ENCODE measurements around the gene ZNF341.

The ZNF341 gene

DNA sequence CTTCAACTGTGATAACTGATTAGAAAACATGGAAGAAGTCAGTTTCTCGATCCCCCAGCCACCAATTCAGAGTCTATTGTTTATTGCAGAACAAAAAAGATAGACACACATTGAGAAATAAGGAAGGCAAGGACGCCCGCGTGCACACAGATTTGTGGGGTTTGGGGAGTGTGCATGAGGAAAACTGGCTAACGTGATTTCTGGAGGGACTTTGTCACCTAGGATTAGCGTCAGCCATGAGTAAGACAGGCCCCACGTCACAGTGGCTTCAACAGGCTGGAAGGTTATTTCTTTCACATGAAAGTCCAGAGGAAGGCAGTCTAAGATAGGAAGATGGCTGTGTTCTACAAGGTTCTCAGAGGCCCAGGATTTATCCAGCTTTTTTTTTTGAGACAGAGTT lies 7.7 kb downstream of the ZNF341 start:
- Histone ChIP-seq H2AFZ (ENCODE audit: low read depth) (no peak overlapping the region), H3K9ac (no peak overlapping the region), H3K36me3 (ENCODE audit: insufficient read depth) (no peaks in the 10 kb centered on the region), H3K27me3 (ENCODE audit: insufficient read depth, low read depth) (no peaks in the 10 kb centered on the region), H3K27ac (no peak overlapping the region), H3K4me1 (ENCODE audit: low read depth, poor library complexity, severe bottlenecking) (peaks cover 6% of the 10 kb centered on the region), H3K4me2 (no peak overlapping the region), H3K79me2 (ENCODE audit: insufficient read depth, low read depth) (no peaks in the 10 kb centered on the region; the same call in 1 of the 2 replicates), H4K20me1 (ENCODE audit: insufficient read depth) (no peaks in the 10 kb centered on the region), H3K4me3 (IDR thresholded peaks at IDR 0.05; ENCODE audit: insufficient read depth, low read depth, low read length) (no peak overlapping the region)
- TF ChIP-seq, protein P1, sequence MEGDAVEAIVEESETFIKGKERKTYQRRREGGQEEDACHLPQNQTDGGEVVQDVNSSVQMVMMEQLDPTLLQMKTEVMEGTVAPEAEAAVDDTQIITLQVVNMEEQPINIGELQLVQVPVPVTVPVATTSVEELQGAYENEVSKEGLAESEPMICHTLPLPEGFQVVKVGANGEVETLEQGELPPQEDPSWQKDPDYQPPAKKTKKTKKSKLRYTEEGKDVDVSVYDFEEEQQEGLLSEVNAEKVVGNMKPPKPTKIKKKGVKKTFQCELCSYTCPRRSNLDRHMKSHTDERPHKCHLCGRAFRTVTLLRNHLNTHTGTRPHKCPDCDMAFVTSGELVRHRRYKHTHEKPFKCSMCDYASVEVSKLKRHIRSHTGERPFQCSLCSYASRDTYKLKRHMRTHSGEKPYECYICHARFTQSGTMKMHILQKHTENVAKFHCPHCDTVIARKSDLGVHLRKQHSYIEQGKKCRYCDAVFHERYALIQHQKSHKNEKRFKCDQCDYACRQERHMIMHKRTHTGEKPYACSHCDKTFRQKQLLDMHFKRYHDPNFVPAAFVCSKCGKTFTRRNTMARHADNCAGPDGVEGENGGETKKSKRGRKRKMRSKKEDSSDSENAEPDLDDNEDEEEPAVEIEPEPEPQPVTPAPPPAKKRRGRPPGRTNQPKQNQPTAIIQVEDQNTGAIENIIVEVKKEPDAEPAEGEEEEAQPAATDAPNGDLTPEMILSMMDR (conservative IDR thresholded peaks at IDR 0.05; ENCODE audit: low read depth, low read length), result no peak

DNA sequence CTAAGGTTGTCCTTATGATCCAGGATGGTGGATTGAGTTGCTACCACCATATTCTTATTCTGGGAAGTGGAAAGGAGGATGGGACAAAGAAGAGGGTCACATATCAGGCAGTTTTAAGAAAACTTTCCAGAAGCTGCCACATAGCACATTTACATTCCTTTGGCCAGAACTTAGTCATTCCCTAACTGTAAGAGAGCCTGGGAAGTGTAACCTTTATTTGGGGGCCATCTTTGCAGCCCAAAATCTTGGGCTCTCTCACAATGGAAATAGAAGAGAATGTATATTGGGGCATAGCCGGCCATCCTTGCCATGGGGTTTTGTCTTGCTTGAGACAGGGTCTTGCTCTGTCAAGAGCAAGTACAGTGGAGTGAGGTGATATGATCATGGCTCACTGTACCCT lies 8.4 kb downstream of the ZNF341 start:
- no peaks in the 10 kb centered on the region for H4K20me1 ChIP-seq (ENCODE audit: insufficient read depth)
- H3K79me2 ChIP-seq (ENCODE audit: insufficient read depth, low read depth), result no peaks in the 10 kb centered on the region
- H3K27ac ChIP-seq, result no peak overlapping the region
- H3K36me3 ChIP-seq (ENCODE audit: insufficient read depth), result no peaks in the 10 kb centered on the region
- no peak overlapping the region for H3K4me3 ChIP-seq (IDR thresholded peaks at IDR 0.05; ENCODE audit: insufficient read depth, low read depth, low read length)
- H2AFZ ChIP-seq (ENCODE audit: low read depth), result no peak overlapping the region
- no peak overlapping the region for H3K9ac ChIP-seq
- no peak overlapping the region for H3K4me2 ChIP-seq
- H3K27me3 ChIP-seq (ENCODE audit: insufficient read depth, low read depth), result no peaks in the 10 kb centered on the region
- TF ChIP-seq, protein P1 (conservative IDR thresholded peaks at IDR 0.05; ENCODE audit: low read depth, low read length), result no peak
- H3K4me1 ChIP-seq (ENCODE audit: low read depth, poor library complexity, severe bottlenecking), result no peaks in the 10 kb centered on the region

DNA sequence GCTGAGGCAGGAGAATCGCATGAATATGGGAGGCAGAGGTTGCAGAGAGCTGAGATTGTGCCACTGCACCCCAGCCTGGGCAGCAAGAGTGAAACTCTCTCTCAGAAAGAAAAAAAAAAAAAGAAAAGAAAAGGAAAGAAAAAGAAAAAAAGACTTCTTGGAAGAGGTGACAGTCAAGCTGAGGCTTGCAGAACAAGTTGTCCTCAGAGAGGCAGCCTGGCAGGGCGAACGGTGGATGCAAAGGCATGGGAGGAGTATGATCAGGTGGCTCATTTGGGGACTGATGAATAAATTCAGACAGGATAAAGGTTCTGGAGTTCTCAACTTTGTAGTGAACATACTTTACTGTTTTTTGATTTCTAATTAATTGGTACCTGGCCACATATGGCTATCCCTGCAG lies 12.4 kb downstream of the ZNF341 start:
- Histone ChIP-seq H3K36me3 (ENCODE audit: insufficient read depth) (no peaks in the 10 kb centered on the region), H2AFZ (ENCODE audit: low read depth) (no peak overlapping the region), H3K27ac (no peak overlapping the region), H3K4me3 (IDR thresholded peaks at IDR 0.05; ENCODE audit: insufficient read depth, low read depth, low read length) (no peak overlapping the region), H3K4me1 (ENCODE audit: low read depth, poor library complexity, severe bottlenecking) (peaks cover 9% of the 10 kb centered on the region), H3K9ac (no peak overlapping the region), H3K27me3 (ENCODE audit: insufficient read depth, low read depth) (no peaks in the 10 kb centered on the region), H4K20me1 (ENCODE audit: insufficient read depth) (no peaks in the 10 kb centered on the region), H3K4me2 (no peak overlapping the region), H3K79me2 (ENCODE audit: insufficient read depth, low read depth) (no peaks in the 10 kb centered on the region)
- TF ChIP-seq, protein P1 (conservative IDR thresholded peaks at IDR 0.05; ENCODE audit: low read depth, low read length), result no peak

DNA sequence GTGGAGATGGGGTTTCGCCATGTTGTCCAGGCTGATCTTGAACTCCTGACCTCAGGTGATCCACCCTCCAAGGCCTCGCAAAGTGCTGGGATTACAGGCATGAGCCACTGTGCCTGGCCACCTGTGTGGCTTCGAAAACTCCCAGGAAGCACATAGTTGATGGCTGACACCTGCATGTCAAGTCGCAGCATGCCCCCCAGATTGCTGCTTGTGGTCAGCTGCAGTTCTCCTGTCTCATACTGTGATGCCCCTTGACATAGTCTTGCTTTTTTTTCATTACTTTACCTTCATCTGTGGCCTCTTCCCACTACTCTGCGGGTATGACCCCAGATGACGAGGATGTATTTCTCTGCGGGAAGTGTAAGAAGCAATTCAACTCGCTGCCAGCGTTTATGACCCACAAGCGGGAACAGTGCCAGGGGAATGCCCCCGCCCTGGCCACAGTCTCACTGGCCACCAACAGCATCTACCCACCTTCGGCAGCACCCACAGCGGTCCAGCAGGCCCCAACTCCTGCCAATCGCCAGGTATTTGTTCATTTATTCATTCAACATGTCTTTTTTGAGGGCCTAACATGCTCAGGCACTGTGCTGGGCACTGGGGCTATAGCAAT lies 13.1 kb downstream of the ZNF341 start:
- no peak overlapping the region for H3K27ac ChIP-seq
- H4K20me1 ChIP-seq (ENCODE audit: insufficient read depth), result no peaks in the 10 kb centered on the region
- H3K4me2 ChIP-seq, result no peak overlapping the region
- H3K4me1 ChIP-seq (ENCODE audit: low read depth, poor library complexity, severe bottlenecking), result peaks cover 9% of the 10 kb centered on the region
- H3K9ac ChIP-seq, result no peak overlapping the region
- H3K79me2 ChIP-seq (ENCODE audit: insufficient read depth, low read depth), result no peaks in the 10 kb centered on the region
- no peak overlapping the region for H3K4me3 ChIP-seq (IDR thresholded peaks at IDR 0.05; ENCODE audit: insufficient read depth, low read depth, low read length)
- no peaks in the 10 kb centered on the region for H3K36me3 ChIP-seq (ENCODE audit: insufficient read depth)
- TF ChIP-seq, protein P1 (conservative IDR thresholded peaks at IDR 0.05; ENCODE audit: low read depth, low read length), result no peak
- H2AFZ ChIP-seq (ENCODE audit: low read depth), result no peak overlapping the region
- no peaks in the 10 kb centered on the region for H3K27me3 ChIP-seq (ENCODE audit: insufficient read depth, low read depth)
